OCI-LY7 (cell line): ENCODE data around the gene RPL27.

ENCODE experiments used
- CTCF ChIP-seq: fragments of 200-600 bp; sonication (generic); conservative IDR thresholded peaks from 2 replicates; pipeline ENCODE4 v1.5.1; 2014; ENCODE audit warnings: mild to moderate bottlenecking, antibody characterized with exemption, low read length, moderate library complexity, mixed read lengths
- EZH2phosphoT487 ChIP-seq: fragments of 200-600 bp; sonication (generic); IDR thresholded peaks from 2 replicates; pipeline ENCODE4 v1.6.1; 2018; ENCODE audit warnings: low read depth, borderline replicate concordance, mild to moderate bottlenecking, mixed run types, antibody characterized with exemption, low read length, moderate library complexity, mixed read lengths

- no peak for TF ChIP-seq CTCF
- no peak for TF ChIP-seq EZH2phosphoT487
These were observed 30.3 kb upstream of the RPL27 start for GRCh38 chr17:42967925-42968324.
